A549 (cell line): ENCODE results near the gene SAMD10.

Source experiments
- BHLHE40 ChIP-seq: IDR thresholded peaks from 2 replicates; pipeline ENCODE4 v1.6.1; 2012; ENCODE audit warnings: low read depth, low read length, inconsistent platforms
- CEBPB ChIP-seq, 2 experiments: fragments of >200 bp in 1 of 2; sonication (Bioruptor Twin) in 1 of 2; formaldehyde crosslinking in 1 of 2; IDR thresholded peaks; 2 replicates each; pipeline ENCODE4 v1.6.1; 2012 to 2016
- CHD2 ChIP-seq: fragments of 150-350 bp; IDR thresholded peaks from 2 replicates; pipeline ENCODE4 v1.6.1; 2014; ENCODE audit warnings: low read length; ENCODE audit not compliant: partially characterized antibody
- EP300 ChIP-seq, 2 experiments: fragments of >200 bp; sonication (Bioruptor Twin); formaldehyde crosslinking; IDR thresholded peaks; 2 replicates in 1 of 2; 3 replicates in 1 of 2; pipeline ENCODE4 v1.6.1; 2016 to 2017
- JUN ChIP-seq, 2 experiments: fragments of >200 bp; sonication (Bioruptor Twin); formaldehyde crosslinking; IDR thresholded peaks; 2 replicates in 1 of 2; 3 replicates in 1 of 2; pipeline ENCODE4 v1.6.1; 2016 to 2017
- MAZ ChIP-seq: fragments of 150-350 bp; IDR thresholded peaks from 2 replicates; pipeline ENCODE4 v1.6.1; 2014; ENCODE audit warnings: antibody characterized with exemption, low read depth, low read length, borderline replicate concordance
- RAD21 ChIP-seq, 2 experiments: fragments of >200 bp in 1 of 2; sonication (Bioruptor Twin) in 1 of 2; formaldehyde crosslinking in 1 of 2; IDR thresholded peaks in 1 of 2; conservative IDR thresholded peaks in 1 of 2; 2 replicates in 1 of 2; 3 replicates in 1 of 2; pipeline ENCODE4 v1.6.1; 2012 to 2018; ENCODE audit warnings: inconsistent platforms in 1 of 2
- TF ChIP-seq, protein P1 (sequence below): fragments of >200 bp; sonication (Bioruptor Twin); formaldehyde crosslinking; IDR thresholded peaks from 3 replicates; pipeline ENCODE4 v1.5.1; 2016
- TF ChIP-seq, protein P2 (sequence below): fragments of 200-600 bp; sonication (generic); IDR thresholded peaks from 2 replicates; pipeline ENCODE4 v1.6.1; 2016; ENCODE audit warnings: antibody characterized with exemption, mild to moderate bottlenecking, moderate library complexity
- TF ChIP-seq, protein P3 (sequence below): fragments of 450-650 bp; IDR thresholded peaks from 2 replicates; pipeline ENCODE4 v1.6.1; 2014; ENCODE audit warnings: antibody characterized with exemption
- TF ChIP-seq, protein P4 (sequence below): IDR thresholded peaks from 2 replicates; pipeline ENCODE4 v1.6.1; 2012
- TF ChIP-seq, protein P5 (sequence below): fragments of 250-450 bp; sonication (Bioruptor Pico); IDR thresholded peaks from 2 replicates; pipeline ENCODE4 v1.5.0; 2021; ENCODE audit warnings: mild to moderate bottlenecking, moderate library complexity, borderline replicate concordance

DNA sequence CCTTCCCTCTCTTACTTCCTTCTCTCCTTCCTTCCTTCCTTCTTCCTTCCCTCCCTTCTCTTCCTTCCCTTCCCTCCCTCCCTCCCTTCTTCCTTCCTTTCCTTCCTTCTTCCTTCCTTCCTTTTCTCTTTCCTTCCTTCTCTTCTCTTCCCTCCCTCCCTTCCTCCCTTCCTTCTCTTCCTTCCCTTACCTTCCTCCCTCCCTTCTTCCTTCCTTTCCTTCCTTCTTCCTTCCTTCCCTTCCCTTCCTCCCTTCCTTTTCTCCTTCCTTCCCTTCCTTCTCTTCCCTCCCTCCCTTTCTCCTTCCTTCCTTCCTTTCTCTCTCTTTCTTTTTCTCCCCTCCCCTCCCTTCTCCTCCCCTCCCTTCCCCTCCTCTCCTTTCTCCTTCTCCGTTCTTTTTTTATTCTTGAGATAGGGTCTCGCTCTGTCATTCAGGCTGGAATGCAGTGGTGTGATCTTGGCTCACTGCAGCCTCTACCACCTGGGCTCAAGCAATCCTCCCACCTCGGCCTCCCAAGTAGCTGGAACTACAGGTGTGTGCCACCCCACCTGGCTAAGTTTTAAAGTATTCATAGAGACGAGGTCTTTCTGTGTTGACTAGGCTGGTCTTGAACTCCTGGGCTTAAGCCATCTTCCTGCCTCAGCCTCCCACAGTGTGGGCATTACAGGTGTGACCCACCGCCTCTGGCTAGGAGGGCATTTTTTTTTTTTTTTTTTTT, 8.6 kb downstream of the SAMD10 start:
- TF ChIP-seq EP300 (IDR thresholded peaks at IDR 0.05) (no peak), BHLHE40 (no peak), CEBPB (IDR thresholded peaks at IDR 0.05) (no peak), CHD2 (no peak), RAD21 (conservative IDR thresholded peaks at IDR 0.05 in 1 of 2, IDR thresholded peaks at IDR 0.05 in 1 of 2) (no peak), MAZ (no peak), JUN (IDR thresholded peaks at IDR 0.05) (no peak)
- TF ChIP-seq, protein P1, sequence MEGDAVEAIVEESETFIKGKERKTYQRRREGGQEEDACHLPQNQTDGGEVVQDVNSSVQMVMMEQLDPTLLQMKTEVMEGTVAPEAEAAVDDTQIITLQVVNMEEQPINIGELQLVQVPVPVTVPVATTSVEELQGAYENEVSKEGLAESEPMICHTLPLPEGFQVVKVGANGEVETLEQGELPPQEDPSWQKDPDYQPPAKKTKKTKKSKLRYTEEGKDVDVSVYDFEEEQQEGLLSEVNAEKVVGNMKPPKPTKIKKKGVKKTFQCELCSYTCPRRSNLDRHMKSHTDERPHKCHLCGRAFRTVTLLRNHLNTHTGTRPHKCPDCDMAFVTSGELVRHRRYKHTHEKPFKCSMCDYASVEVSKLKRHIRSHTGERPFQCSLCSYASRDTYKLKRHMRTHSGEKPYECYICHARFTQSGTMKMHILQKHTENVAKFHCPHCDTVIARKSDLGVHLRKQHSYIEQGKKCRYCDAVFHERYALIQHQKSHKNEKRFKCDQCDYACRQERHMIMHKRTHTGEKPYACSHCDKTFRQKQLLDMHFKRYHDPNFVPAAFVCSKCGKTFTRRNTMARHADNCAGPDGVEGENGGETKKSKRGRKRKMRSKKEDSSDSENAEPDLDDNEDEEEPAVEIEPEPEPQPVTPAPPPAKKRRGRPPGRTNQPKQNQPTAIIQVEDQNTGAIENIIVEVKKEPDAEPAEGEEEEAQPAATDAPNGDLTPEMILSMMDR: no peak
- TF ChIP-seq, protein P2, sequence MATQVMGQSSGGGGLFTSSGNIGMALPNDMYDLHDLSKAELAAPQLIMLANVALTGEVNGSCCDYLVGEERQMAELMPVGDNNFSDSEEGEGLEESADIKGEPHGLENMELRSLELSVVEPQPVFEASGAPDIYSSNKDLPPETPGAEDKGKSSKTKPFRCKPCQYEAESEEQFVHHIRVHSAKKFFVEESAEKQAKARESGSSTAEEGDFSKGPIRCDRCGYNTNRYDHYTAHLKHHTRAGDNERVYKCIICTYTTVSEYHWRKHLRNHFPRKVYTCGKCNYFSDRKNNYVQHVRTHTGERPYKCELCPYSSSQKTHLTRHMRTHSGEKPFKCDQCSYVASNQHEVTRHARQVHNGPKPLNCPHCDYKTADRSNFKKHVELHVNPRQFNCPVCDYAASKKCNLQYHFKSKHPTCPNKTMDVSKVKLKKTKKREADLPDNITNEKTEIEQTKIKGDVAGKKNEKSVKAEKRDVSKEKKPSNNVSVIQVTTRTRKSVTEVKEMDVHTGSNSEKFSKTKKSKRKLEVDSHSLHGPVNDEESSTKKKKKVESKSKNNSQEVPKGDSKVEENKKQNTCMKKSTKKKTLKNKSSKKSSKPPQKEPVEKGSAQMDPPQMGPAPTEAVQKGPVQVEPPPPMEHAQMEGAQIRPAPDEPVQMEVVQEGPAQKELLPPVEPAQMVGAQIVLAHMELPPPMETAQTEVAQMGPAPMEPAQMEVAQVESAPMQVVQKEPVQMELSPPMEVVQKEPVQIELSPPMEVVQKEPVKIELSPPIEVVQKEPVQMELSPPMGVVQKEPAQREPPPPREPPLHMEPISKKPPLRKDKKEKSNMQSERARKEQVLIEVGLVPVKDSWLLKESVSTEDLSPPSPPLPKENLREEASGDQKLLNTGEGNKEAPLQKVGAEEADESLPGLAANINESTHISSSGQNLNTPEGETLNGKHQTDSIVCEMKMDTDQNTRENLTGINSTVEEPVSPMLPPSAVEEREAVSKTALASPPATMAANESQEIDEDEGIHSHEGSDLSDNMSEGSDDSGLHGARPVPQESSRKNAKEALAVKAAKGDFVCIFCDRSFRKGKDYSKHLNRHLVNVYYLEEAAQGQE: no peak
- TF ChIP-seq, protein P3, sequence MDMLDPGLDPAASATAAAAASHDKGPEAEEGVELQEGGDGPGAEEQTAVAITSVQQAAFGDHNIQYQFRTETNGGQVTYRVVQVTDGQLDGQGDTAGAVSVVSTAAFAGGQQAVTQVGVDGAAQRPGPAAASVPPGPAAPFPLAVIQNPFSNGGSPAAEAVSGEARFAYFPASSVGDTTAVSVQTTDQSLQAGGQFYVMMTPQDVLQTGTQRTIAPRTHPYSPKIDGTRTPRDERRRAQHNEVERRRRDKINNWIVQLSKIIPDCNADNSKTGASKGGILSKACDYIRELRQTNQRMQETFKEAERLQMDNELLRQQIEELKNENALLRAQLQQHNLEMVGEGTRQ: no peak
- TF ChIP-seq, protein P4, sequence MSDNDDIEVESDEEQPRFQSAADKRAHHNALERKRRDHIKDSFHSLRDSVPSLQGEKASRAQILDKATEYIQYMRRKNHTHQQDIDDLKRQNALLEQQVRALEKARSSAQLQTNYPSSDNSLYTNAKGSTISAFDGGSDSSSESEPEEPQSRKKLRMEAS: no peak
- TF ChIP-seq, protein P5, sequence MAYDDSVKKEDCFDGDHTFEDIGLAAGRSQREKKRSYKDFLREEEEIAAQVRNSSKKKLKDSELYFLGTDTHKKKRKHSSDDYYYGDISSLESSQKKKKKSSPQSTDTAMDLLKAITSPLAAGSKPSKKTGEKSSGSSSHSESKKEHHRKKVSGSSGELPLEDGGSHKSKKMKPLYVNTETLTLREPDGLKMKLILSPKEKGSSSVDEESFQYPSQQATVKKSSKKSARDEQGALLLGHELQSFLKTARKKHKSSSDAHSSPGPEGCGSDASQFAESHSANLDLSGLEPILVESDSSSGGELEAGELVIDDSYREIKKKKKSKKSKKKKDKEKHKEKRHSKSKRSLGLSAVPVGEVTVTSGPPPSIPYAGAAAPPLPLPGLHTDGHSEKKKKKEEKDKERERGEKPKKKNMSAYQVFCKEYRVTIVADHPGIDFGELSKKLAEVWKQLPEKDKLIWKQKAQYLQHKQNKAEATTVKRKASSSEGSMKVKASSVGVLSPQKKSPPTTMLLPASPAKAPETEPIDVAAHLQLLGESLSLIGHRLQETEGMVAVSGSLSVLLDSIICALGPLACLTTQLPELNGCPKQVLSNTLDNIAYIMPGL (CRISPR knock-in tag): no peak
